Central memory CD4-positive, alpha-beta T cell (primary cell): ENCODE measurements around the gene ST13.
"Not testable (repeated sequence)": the region's sequence is repeated elsewhere in the genome, so short reads cannot be mapped to it uniquely, and the experiment has no call there.

Experiments used
- DNase-seq: peaks from one replicate; pipeline ENCODE4 v3.0.0; 2022
- total RNA-seq, 3 experiments: gene quantifications; one replicate each; lab custom pipeline; 2026; lab: John Stamatoyannopoulos, UW

Gene ST13
- 103 to 431 (median 216) reads per million in 3 experiments for total RNA-seq

GRCh38 chr22:40856513-40857308, at the start of gene ST13, which contains the start of gene XPNPEP3:
Gene ST13, minus strand, starts transcription at chr22:40856639. Its CDS starts 99 bp downstream, at chr22:40856540.
Gene XPNPEP3, plus strand, starts transcription at chr22:40857148. Its CDS starts 34 bp downstream, at chr22:40857182.
- DNase-seq = peak; percentile 97

GRCh38 chr22:40904101-40904500, 47.7 kb upstream of the ST13 start:
- DNase-seq = no peak

GRCh38 chr22:40898850-40899357, 42.5 kb upstream of the ST13 start:
- DNase-seq = peak; percentile 42

- no peak for DNase-seq
Observed at GRCh38 chr22:40894417-40894816, 38.0 kb upstream of the ST13 start.

GRCh38 chr22:40890881-40891280, 34.4 kb upstream of the ST13 start:
- no peak for DNase-seq

GRCh38 chr22:40889116-40889515, 32.7 kb upstream of the ST13 start:
- DNase-seq = no peak

- no peak for DNase-seq
Observed at GRCh38 chr22:40878922-40879321, 22.5 kb upstream of the ST13 start.

- no peak for DNase-seq
Observed at GRCh38 chr22:40877488-40877887, 21.0 kb upstream of the ST13 start.

- no peak for DNase-seq
Observed at GRCh38 chr22:40876907-40877306, 20.5 kb upstream of the ST13 start.

GRCh38 chr22:40875111-40875510, 18.7 kb upstream of the ST13 start:
- no peak for DNase-seq

GRCh38 chr22:40874016-40874415, 17.6 kb upstream of the ST13 start:
- DNase-seq = no peak

- not testable (repeated sequence) for DNase-seq
Observed at GRCh38 chr22:40868379-40868778, 11.9 kb upstream of the ST13 start.

GRCh38 chr22:40867109-40867508, 10.7 kb upstream of the ST13 start:
- DNase-seq = no peak

- no peak for DNase-seq
Observed at GRCh38 chr22:40862537-40862936, 6.1 kb upstream of the ST13 start.

GRCh38 chr22:40862013-40862412, 5.6 kb upstream of the ST13 start, which contains the start of gene DNAJB7:
Gene DNAJB7, minus strand, starts transcription at chr22:40862113. Its CDS starts 119 bp downstream, at chr22:40861994.
- DNase-seq = no peak

- no peak for DNase-seq
Observed at GRCh38 chr22:40857309-40857855, 943 bp upstream of the ST13 start.

GRCh38 chr22:40855979-40856512, 393 bp downstream of the ST13 start:
- peak; percentile 31 for DNase-seq

- peak; percentile 9 for DNase-seq
Observed at GRCh38 chr22:40855071-40855978, 1.1 kb downstream of the ST13 start.

GRCh38 chr22:40853961-40854360, 2.5 kb downstream of the ST13 start:
- DNase-seq = no peak

GRCh38 chr22:40853333-40853732, 3.1 kb downstream of the ST13 start:
- DNase-seq = no peak

- not testable (repeated sequence) for DNase-seq
Observed at GRCh38 chr22:40845816-40846215, 10.6 kb downstream of the ST13 start.

- no peak for DNase-seq
Observed at GRCh38 chr22:40844951-40845350, 11.5 kb downstream of the ST13 start.

GRCh38 chr22:40838486-40838885, 18.0 kb downstream of the ST13 start:
- DNase-seq = no peak
